ACHN (cell line): Measurements from ENCODE around the gene TP53BP2.
"Not testable (repeated sequence)": the region's sequence is repeated elsewhere in the genome, so short reads cannot be mapped to it uniquely, and the experiment has no call there.

ENCODE experiments used
- DNase-seq: peaks from one replicate; pipeline ENCODE4 v3.0.0-alpha.2; 2015
- in situ Hi-C: cut with HindIII; loops from 2 replicates; pipeline ENCODE4 v1.10.0; 2017; ENCODE audit warnings: low sequenced_read_pairs, low pct_ligation_motif_present, low pct_unique_long_range_greater_than_20kb

Gene TP53BP2

DNA sequence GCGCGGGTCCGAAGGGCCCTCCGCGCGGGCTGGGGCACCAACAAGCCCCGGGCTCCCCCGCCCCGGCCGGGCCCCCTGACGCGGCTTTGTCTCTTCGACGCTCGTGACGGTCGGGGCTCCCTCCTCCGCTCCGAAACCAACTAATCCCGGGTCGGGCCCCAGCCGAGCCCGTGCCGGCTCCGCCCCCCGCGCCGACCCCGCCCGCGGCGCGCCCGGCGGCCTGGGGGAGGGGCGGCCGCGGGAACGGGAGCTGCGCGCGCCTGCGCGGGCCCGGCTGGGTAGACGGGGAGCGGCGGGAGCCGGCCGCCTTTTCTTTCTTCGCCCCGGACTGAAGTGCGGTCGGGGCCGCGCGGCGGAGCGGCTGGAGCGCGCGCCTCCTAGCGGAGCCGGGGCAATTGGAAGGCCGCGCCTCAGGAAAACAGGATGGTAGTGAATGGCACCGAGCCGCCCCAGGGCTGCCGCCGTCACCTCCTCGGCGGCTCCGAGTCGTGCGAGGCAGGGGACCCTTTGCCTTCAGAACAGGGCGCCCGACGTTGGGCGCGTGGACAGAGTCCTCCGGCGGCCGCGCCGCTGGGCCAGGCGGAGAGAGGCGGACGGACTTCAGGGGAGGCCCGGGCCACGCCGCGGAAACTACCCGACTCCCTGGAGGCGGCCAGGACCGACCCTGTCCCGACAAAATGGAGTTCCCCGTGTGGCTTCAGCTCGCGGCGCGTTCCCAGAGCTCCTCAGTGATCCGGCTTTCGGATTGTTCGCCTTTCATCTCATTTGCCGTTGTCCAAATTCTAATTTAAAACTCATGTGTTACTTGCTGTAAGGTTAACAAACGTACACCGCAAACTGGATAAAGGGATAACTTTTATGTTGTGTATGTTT is at the start of gene TP53BP2:
Gene TP53BP2 (minus strand): TSS at position 138 of the 873 bp plus-strand sequence. CDS start 267 bp downstream, outside the sequence.
- in situ Hi-C loops, result no loop called here
- DNase-seq, result peak; percentile 93

DNA sequence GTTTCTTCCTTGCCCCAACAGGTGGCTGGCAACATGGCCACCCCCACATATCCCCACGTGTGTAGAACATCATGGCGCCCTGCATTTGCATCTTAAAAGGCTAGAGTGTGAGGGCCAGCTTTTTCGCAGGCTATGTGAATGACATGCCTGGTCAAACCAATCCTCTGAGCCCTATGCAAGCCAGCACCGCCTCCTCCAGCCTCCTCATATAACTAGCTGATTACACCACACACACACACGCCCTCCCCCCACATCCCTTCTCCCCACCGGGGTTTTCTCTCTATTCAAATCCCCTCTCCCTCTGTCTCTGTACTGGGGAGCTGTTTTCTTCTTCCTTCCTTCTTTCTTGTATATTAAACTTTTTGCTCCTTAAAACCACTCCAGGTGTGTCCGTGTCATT is 44.7 kb upstream of the TP53BP2 start:
- not testable (repeated sequence) for DNase-seq

GRCh38 chr1:223889319-223889718 is 43.6 kb upstream of the TP53BP2 start:
- DNase-seq, in situ Hi-C loops: not testable (repeated sequence)

More for the DNA sequence above, 44.7 kb upstream of the TP53BP2 start:
- in situ Hi-C loops, result not testable (repeated sequence)

- DNase-seq, result peak; percentile 99
- in situ Hi-C loops, result no loop called here
These were observed 42.1 kb upstream of the TP53BP2 start for GRCh38 chr1:223887747-223888418.

DNA sequence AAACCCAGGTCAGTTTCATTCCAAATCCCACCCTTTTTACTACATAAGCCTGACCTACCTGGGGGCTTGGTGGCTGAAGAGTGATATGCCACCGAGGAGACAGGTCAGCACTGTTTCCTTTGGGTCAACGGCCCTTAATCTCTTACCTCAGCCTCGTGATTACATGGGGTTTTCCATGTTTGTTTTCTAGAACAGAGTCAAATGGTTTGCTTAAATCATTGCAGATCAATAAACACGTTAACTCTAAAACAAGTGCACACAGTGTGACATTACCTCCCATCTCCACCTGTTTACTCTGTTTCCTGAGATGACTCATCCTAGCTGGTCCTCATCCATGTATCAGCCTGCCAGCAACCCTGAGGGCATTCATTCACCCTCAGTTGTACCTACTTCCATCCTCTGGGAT is 40.8 kb upstream of the TP53BP2 start:
- in situ Hi-C loops, result no loop called here
- DNase-seq, result peak; percentile 11

GRCh38 chr1:223885614-223886013 is 39.9 kb upstream of the TP53BP2 start:
- in situ Hi-C loops, result no loop called here
- no peak for DNase-seq

- in situ Hi-C loops, result no loop called here
- no peak for DNase-seq
These were observed 33.0 kb upstream of the TP53BP2 start for GRCh38 chr1:223878598-223879325.

GRCh38 chr1:223877804-223878203 is 32.1 kb upstream of the TP53BP2 start:
- in situ Hi-C loops, result no loop called here
- DNase-seq, result no peak

DNA sequence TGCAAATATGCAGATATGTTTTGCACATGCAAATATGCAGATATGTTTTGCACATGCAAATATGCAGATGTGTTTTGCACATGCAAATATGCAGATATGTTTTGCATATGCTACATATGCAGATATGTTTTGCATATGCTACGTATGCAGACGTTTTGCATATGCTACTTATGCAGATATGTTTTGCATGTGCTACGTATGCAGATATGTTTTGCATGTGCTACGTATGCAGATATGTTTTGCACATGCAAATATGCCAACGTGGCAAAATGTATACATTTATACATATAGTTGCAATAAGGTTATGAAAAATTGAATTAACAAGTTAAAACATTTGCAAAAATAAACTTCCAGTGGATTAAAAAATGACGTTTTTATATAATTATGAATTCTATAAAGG is 30.8 kb upstream of the TP53BP2 start:
- in situ Hi-C loops, result no loop called here
- no peak for DNase-seq

DNA sequence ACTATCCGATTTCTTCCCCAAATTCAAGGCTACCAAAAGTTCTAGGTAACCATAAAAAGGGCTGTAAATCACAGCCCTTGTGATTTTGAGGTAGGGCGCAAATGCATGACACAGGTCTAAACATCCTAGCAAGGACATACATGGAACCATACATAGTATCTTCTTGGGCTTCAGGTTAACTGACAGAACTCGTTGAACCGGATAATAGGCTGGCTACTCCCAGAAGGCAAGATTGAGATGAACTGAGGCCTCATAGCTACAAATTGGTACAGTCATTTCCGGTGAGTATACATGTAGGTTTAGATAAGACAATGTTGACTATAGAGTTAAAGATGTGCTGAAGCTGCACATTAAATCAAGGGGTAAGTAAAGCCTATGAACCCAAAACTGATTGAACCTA is 27.3 kb upstream of the TP53BP2 start:
- DNase-seq, result no peak
- in situ Hi-C loops, result no loop called here

DNA sequence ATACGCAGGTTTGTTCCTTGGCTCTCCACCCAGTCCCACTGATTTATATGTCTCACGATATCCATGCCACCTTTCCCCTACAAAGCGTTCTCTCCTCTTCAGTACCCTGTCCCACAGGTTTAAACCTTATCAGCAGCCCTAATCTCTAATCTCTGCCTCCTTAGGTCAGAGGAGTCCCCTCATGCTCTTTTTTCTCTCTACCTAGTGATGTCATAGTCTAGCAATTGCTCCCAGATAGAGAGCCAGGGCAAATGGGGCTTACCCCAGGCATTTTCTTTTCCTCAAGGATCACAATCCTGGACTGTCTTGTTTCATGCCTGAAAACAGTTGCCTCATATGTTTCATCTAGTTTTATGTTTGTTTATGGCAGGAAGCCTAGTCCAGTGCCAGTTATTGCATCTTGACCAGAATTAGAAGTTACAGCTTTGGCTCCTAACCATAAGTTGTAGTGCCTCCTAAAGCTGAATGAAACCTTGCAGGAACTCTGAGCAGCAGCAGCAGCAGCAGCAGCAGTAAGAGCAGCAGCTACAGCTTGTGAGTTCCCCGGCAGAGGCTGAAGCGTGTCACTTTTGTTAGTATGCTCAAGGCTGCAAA is 26.7 kb upstream of the TP53BP2 start:
- in situ Hi-C loops, result no loop called here
- no peak for DNase-seq

DNA sequence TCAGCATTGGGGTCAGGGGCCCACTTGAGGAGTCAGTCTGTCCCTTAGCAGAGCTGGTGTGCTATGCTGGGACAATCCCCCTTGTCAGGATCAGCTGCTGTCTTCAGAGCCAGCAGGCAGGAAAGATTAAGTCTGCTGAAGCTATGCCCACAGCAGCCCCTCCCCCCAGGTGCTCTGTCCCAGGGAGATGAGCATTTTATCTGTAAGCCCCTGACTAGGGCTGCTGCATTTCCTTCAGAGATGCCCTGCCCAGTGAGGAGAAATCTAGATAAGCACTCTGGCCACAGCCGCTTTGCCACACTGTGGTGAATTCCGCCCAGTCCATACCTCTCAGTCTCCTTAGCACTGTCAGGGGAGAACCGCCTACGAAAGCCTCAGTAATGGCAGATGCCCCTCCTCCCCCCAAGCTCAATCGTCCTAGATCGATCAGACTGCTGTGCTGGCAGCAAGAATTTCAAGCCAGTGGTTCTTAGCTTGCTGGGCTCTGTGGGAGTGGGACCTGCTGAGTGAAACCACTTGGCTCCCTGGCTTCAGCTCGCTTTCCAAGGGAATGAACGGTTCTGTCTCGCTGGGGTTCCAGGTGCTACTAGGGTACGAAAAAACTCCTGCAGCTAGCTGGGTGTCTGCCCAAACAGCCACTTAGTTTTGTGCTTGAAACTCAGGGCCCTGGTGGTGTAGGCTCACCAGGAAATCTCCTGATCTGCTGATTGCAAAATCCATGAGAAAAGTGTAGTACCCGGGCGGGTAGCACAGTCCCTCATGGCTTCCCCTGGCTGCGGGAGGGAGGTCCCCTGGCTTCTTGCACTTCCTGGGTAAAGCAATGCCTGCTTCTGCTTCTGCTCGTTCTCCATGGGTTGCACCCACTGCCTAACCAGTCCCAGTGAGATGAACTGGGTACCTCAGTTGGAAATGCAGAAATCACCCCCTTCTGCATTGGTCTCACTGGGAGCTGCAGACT is 25.1 kb upstream of the TP53BP2 start:
- in situ Hi-C loops, result no loop called here

GRCh38 chr1:223864599-223865368 is 19.0 kb upstream of the TP53BP2 start:
- in situ Hi-C loops, result not testable (repeated sequence)

More for the DNA sequence above, 25.1 kb upstream of the TP53BP2 start:
- DNase-seq, result no peak

DNA sequence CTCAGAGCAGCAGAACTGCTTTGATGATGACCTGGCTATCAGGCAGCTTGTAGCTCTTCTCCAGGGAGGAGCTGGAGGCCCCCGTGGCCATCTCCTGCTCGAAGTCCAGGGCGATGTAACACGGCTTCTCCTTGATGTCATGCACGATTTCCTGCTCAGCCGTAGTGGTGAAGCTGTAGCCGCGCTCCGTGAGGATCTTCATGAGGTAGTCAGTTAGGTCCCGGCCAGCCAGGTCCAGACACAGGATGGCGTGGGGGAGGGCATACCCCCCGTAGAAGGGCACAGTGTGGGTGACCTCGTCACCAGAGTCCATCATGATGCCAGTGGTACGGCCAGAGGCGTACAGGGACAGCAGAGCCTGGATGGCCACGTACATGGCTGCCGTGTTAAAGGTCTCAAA is 18.3 kb upstream of the TP53BP2 start:
- no peak for DNase-seq
- in situ Hi-C loops, result no loop called here

More at GRCh38 chr1:223864599-223865368, 19.0 kb upstream of the TP53BP2 start:
- DNase-seq, result not testable (repeated sequence)

DNA sequence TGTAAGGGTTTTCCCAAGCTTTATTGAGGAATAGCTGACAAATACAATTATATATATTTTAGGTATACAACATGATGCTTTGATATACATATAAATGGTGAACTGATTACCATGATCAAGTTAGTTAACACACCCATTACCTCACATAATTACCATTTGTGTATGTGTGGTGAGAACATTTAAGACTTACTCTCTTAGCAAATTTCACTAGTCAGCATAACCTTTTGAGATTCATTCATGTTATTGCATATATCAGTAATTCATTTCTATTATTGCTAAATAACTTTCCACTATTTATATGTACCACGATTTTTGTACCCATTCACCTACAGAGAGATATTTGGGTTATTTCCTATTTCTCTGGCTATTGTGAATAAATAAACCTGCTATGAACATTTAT is 16.2 kb upstream of the TP53BP2 start:
- in situ Hi-C loops, result no loop called here
- DNase-seq, result no peak

GRCh38 chr1:223860051-223860622 is 14.4 kb upstream of the TP53BP2 start:
- in situ Hi-C loops, result no loop called here
- DNase-seq, result no peak

DNA sequence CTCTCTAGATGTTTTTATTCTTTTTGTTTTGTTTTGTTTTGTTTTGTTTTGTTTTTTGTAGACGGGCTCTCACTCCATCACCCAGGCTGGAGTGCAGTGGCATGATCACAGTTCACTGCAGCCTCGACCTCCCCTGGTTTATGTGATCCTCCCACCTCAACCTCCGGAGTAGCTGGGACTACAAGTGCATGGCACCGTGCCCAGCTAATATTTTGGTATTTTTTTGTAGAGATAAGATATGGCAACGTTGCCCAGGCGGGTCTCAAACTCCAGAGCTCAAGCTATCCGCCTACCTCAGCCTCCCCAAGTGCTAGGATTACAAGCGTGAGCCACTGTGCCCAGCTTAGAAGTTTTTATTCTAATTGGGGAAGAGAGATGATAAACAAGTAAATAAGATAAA is 13.3 kb upstream of the TP53BP2 start:
- in situ Hi-C loops, result no loop called here
- DNase-seq, result no peak
